GM06990 (cell line): Measurements from ENCODE around the gene CBR1.

ENCODE experiments used
- DNase-seq: peaks from one replicate; pipeline ENCODE4 v3.0.0-alpha.2; 2011; ENCODE audit not compliant: insufficient read length; ENCODE audit errors: extremely low read depth
- H3K27me3 ChIP-seq: replicated peaks from 2 replicates; pipeline ENCODE4 v1.6.0; 2011; ENCODE audit warnings: low read length; ENCODE audit not compliant: control insufficient read depth, insufficient read depth
- H3K36me3 ChIP-seq: 2 replicates; pipeline ENCODE4 v1.5.1; 2011; ENCODE audit warnings: low read length; ENCODE audit not compliant: control insufficient read depth, insufficient read depth
- H3K4me3 ChIP-seq: replicated peaks from 2 replicates; pipeline ENCODE4 v1.5.1; 2011; ENCODE audit warnings: low read depth, mild to moderate bottlenecking, control low read depth, low read length
- TF ChIP-seq, protein P1 (sequence below): IDR thresholded peaks from 2 replicates; pipeline ENCODE4 v1.5.1; 2011; ENCODE audit warnings: low read length, control low read depth, mild to moderate bottlenecking, inconsistent platforms; ENCODE audit not compliant: insufficient read depth, poor library complexity, severe bottlenecking

Gene CBR1

DNA sequence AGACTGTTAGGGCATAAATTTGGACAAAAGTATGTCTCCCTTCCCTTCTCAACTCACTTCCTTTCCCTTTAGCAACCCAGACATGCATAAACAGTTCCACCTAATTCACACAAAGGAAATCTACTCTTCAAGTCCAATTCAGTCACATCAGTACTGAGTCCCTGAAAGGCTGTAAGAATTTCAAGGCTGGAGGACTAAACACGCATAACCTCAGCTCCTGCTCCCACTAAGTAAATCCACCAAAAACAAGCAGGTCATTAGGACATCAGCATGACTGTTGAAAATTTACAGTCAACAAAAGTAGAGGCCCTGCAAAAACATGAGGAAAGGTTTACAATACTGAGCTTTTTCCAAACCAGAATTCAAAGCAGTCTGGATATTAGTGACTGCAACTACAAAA is 27.9 kb upstream of the CBR1 start:
- H3K4me3 ChIP-seq: no peak overlapping the region
- TF ChIP-seq, protein P1, sequence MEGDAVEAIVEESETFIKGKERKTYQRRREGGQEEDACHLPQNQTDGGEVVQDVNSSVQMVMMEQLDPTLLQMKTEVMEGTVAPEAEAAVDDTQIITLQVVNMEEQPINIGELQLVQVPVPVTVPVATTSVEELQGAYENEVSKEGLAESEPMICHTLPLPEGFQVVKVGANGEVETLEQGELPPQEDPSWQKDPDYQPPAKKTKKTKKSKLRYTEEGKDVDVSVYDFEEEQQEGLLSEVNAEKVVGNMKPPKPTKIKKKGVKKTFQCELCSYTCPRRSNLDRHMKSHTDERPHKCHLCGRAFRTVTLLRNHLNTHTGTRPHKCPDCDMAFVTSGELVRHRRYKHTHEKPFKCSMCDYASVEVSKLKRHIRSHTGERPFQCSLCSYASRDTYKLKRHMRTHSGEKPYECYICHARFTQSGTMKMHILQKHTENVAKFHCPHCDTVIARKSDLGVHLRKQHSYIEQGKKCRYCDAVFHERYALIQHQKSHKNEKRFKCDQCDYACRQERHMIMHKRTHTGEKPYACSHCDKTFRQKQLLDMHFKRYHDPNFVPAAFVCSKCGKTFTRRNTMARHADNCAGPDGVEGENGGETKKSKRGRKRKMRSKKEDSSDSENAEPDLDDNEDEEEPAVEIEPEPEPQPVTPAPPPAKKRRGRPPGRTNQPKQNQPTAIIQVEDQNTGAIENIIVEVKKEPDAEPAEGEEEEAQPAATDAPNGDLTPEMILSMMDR: no peak
- no peak for DNase-seq
- H3K27me3 ChIP-seq: no peaks in the 10 kb centered on the region
- peaks cover 25% of the 10 kb centered on the region for H3K36me3 ChIP-seq

DNA sequence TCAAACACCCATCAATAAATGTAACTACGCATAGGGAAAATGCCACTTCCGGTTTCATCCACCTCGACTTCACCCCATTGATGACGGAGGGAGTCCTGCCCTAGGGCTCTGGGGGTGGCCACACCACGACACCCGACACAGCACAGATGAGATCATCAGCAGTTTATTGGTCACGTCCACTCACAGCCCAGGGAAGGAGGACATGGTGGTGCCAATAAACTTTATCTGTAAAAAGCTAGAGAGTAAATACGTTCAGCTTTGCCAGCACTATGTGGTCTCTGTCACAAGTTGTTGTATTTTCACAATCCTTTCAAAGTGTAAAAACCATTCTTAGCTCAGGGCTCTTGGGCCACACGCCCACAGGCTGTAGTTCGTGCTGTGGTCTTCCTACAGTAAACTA is 25.8 kb upstream of the CBR1 start:
- DNase-seq: no peak
- Histone ChIP-seq H3K36me3 (peaks cover 22% of the 10 kb centered on the region), H3K27me3 (no peaks in the 10 kb centered on the region), H3K4me3 (no peak overlapping the region)
- TF ChIP-seq, protein P1: no peak

DNA sequence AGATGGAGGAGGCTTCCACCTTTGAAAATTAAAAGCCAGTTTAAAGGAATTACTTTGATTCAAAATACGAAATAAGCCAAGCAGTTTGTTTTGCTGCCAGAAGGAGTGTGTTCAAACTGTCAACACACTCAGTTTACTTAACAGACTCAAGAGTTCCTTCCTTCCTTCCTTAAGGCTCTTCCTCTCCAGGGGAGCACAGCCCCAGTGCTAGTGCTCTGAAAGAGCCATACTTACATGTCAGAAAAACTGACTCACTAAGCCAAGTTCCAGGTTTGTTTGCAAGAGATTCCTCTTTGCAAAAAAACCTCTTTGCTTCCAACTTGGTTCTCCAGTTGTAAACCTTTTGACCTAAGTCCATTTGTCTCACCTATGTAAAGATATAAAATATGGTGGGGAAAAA is 23.8 kb upstream of the CBR1 start:
- TF ChIP-seq, protein P1: no peak
- Histone ChIP-seq H3K27me3 (no peaks in the 10 kb centered on the region), H3K4me3 (no peak overlapping the region), H3K36me3 (peaks cover 26% of the 10 kb centered on the region)
- DNase-seq: no peak

DNA sequence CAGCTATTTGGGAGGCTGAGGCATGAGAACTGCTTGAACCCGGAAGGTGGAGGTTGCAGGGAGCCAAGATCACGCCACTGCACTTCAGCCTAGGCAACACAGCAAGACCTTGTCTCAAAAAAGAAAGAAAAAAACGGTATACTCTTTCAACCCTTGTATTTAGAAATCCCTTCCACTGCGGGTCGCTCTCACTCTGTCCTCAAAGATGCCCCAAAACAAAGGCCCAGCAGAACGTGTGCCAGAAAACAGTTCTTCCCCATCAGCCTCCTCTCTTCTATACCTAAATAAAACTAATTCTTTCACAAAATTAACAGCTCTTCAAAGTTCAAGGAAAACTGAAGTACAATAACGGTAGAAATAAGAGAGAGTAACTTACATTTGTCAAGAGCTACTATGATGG is 22.7 kb upstream of the CBR1 start:
- DNase-seq: no peak
- H3K4me3 ChIP-seq: no peak overlapping the region
- H3K36me3 ChIP-seq: peaks cover 26% of the 10 kb centered on the region
- TF ChIP-seq, protein P1: no peak
- H3K27me3 ChIP-seq: no peaks in the 10 kb centered on the region

DNA sequence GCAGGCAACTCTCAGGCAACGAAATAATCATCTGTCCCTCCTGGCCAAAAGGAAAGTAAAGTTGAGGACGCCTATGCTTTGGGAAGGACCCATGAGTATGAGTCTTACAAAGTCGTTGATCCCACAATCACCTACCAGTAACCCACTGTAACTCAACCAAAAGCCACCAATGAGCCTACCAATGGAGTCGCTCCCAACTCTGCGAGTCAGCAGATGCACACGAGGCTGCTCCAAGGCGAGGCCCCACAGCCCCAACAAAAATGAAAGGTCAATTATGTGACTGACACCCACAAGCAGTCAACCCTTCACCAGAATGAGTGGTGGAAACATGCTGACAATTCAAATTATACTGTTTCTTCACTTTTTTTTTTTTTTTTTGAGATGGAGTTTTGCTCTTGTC is 21.5 kb upstream of the CBR1 start:
- Histone ChIP-seq H3K36me3 (peaks cover 32% of the 10 kb centered on the region), H3K4me3 (no peak overlapping the region), H3K27me3 (no peaks in the 10 kb centered on the region)
- DNase-seq: no peak
- TF ChIP-seq, protein P1: no peak

DNA sequence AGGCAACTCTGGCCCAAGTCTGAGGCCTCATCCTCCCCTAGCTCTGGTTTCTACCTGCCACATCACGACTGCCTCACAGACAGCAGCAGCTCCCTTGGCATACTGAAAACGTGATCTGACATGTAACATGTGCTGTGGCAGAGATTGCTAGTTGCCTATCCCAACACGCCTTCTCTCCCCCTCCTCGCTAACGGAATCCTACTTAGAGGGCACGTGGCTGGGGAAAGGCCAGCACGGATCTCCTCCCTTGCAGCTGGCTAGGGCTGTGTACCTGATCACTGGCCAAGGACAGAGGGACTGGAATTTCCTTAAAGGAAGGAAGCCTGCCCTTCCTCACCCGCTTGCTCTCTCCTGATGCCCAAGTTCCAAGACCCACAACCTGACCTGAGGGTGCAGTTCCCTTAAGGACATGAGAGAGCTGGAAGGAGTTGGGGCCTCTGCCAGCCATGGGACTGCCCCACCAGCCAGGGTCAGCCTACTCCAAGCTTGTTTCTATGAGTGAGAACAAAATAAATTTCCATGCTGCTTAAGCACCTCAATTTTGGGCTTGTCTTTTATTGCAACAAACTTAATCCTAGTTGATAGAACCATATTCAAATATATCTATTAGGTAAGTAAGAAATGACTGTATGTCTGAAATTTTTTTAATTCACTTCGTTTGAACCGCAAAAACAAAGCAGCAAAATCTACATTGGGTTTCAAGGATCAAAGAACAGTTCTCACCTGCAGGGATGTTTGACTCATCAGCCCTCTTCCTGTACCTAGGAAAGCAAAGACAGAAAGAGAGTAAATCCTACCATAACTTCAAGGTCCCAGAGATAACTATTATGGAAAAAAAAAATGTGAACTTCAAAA is 16.7 kb upstream of the CBR1 start:
- no peak for DNase-seq
- Histone ChIP-seq H3K36me3 (peaks cover 26% of the 10 kb centered on the region), H3K27me3 (no peaks in the 10 kb centered on the region), H3K4me3 (no peak overlapping the region)
- TF ChIP-seq, protein P1: no peak
